HepG2 (cell line): ENCODE measurements around the gene MORC4. TPM values are rescaled to one million over a fixed set of nuclear protein-coding genes. Genes with fewer than 3 reads are reported as not detected.

Experiments
- ATAC-seq: fragments of 200-7000 bp; cut with Tn5 transposase; 3 replicates; pipeline ENCODE4 v1.9.1; 2020; ENCODE audit warnings: mild to moderate bottlenecking, moderate library complexity
- BruUV-seq: library from RNA; stranded (reverse); fragments of 400-500 nt; replicated peaks from 2 replicates; lab custom pipeline; 2021; lab: Mats Ljungman, UMichigan
- CTCF ChIA-PET: fragments of 300-600 bp; formaldehyde crosslinking; extraction: SDS; loops from one replicate; lab custom pipeline; 2021; ENCODE audit warnings: low total read pairs, inconsistent platforms, low intra/inter-chr PET ratio; lab: Yijun Ruan, JAX
- POLR2A ChIA-PET: fragments of 350-600 bp; sonication (Branson Sonifier 250); formaldehyde crosslinking; loops from one replicate; lab custom pipeline; 2020; ENCODE audit warnings: antibody characterized with exemption, inconsistent platforms; lab: Yijun Ruan, JAX
- DNase-seq: peaks from one replicate; pipeline ENCODE4 v3.0.0-alpha.2; 2015; ENCODE audit warnings: low spot score
- FAIRE-seq: peaks from 3 replicates; lab custom pipeline; 2011; peaks lifted over from hg19 to GRCh38; lab: Jason Lieb, UNC
- H2AFZ ChIP-seq: one replicate; pipeline ENCODE4 v1.6.1; 2011; ENCODE audit warnings: low read length, inconsistent platforms
- H3K27ac ChIP-seq: fragments of 300-600 bp; 3 replicates; pipeline ENCODE4 v1.8.0; 2011; ENCODE audit warnings: mixed run types, mild to moderate bottlenecking, mixed read lengths, low read length, inconsistent platforms; ENCODE audit not compliant: insufficient read depth; ENCODE audit errors: extremely low read length
- H3K27me3 ChIP-seq, 2 experiments: fragments of 200-600 bp in 1 of 2; 2 replicates in 1 of 2; 3 replicates in 1 of 2; pipeline versions ENCODE4 v1.6.0 to v1.8.0; 2011; ENCODE audit warnings: low read length in 2 of 2, mild to moderate bottlenecking in 2 of 2, moderate library complexity in 2 of 2, inconsistent platforms in 1 of 2; ENCODE audit not compliant: insufficient read depth in 2 of 2, control insufficient read depth in 1 of 2
- H3K36me3 ChIP-seq, 2 experiments: fragments of 200-600 bp in 1 of 2; replicated peaks in 1 of 2; 2 replicates in 1 of 2; 3 replicates in 1 of 2; pipeline versions ENCODE4 v1.5.1 to v1.8.0; 2011; ENCODE audit warnings: low read length in 2 of 2, inconsistent platforms in 1 of 2; ENCODE audit not compliant: insufficient read depth in 2 of 2, control insufficient read depth in 1 of 2
- H3K4me1 ChIP-seq: 2 replicates; pipeline ENCODE4 v1.5.1; 2012; ENCODE audit warnings: low read length, inconsistent platforms; ENCODE audit not compliant: insufficient read depth
- H3K4me2 ChIP-seq: 2 replicates; pipeline ENCODE4 v1.6.0; 2011; ENCODE audit warnings: low read depth, low read length, inconsistent platforms
- H3K4me3 ChIP-seq, 3 experiments: fragments of 200-600 bp in 1 of 3; sonication (generic), shearing (Covaris generic) in 1 of 3; replicated peaks in 1 of 3; 2 replicates each; pipeline ENCODE4 v1.5.1; 2011 to 2016; ENCODE audit warnings: low read length in 3 of 3, inconsistent platforms in 2 of 3, low read depth in 2 of 3, mild to moderate bottlenecking in 2 of 3, control low read depth in 1 of 3, mixed read lengths in 1 of 3; ENCODE audit not compliant: insufficient read depth in 1 of 3
- H3K79me2 ChIP-seq: one replicate; pipeline ENCODE4 v1.6.1; 2011; ENCODE audit warnings: low read length, inconsistent platforms; ENCODE audit not compliant: insufficient read depth
- H3K9ac ChIP-seq: 2 replicates; pipeline ENCODE4 v1.6.0; 2011; ENCODE audit warnings: mild to moderate bottlenecking, low read depth, low read length, inconsistent platforms; ENCODE audit not compliant: insufficient read depth
- H3K9me3 ChIP-seq: 2 replicates; pipeline ENCODE4 v1.5.1; 2012; ENCODE audit warnings: mild to moderate bottlenecking, low read length
- H4K20me1 ChIP-seq: 2 replicates; pipeline ENCODE4 v1.6.0; 2011; ENCODE audit warnings: inconsistent platforms, mild to moderate bottlenecking, low read length, moderate library complexity; ENCODE audit not compliant: insufficient read depth
- AGO1 ChIP-seq: fragments of 200-400 bp; formaldehyde crosslinking; IDR thresholded peaks from 2 replicates; pipeline ENCODE4 v1.6.1; 2017; ENCODE audit warnings: mild to moderate bottlenecking, low read depth, low read length, moderate library complexity; ENCODE audit not compliant: poor library complexity, severe bottlenecking
- ARNTL ChIP-seq: sonication (generic); formaldehyde crosslinking; IDR thresholded peaks from 2 replicates; pipeline ENCODE4 v1.4.0; 2020; ENCODE audit warnings: mild to moderate bottlenecking, missing genetic modification reagents
- FOXK2 ChIP-seq: fragments of 450-650 bp; IDR thresholded peaks from 2 replicates; pipeline ENCODE4 v1.6.1; 2016
- KDM5B ChIP-seq: sonication (generic); formaldehyde crosslinking; IDR thresholded peaks from 2 replicates; pipeline ENCODE4 v1.4.0; 2020; ENCODE audit warnings: missing genetic modification reagents, mild to moderate bottlenecking, borderline replicate concordance
- KLF15 ChIP-seq: sonication (generic); formaldehyde crosslinking; IDR thresholded peaks from 2 replicates; pipeline ENCODE4 v1.8.1; 2023; ENCODE audit warnings: borderline replicate concordance, mild to moderate bottlenecking, inconsistent platforms, missing genetic modification reagents, mixed read lengths
- KLF6 ChIP-seq: IDR thresholded peaks from 2 replicates; pipeline ENCODE4 v1.8.0; 2016; ENCODE audit warnings: missing biosample characterization, missing genetic modification reagents
- RXRA ChIP-seq: sonication (generic); formaldehyde crosslinking; IDR thresholded peaks from 2 replicates; pipeline ENCODE4 v1.5.1; 2020; ENCODE audit warnings: missing genetic modification reagents
- SNAPC2 ChIP-seq: sonication (generic); formaldehyde crosslinking; IDR thresholded peaks from 2 replicates; pipeline ENCODE4 v1.8.1; 2022; ENCODE audit warnings: mild to moderate bottlenecking, missing genetic modification reagents
- SOX6 ChIP-seq, 2 experiments: fragments of 450-650 bp in 1 of 2; sonication (generic) in 1 of 2; formaldehyde crosslinking in 1 of 2; IDR thresholded peaks; 2 replicates each; pipeline versions ENCODE4 v1.4.0 to v1.6.1; 2017 to 2020; ENCODE audit warnings: antibody characterized with exemption in 1 of 2, mild to moderate bottlenecking in 1 of 2, missing genetic modification reagents in 1 of 2
- TBX3 ChIP-seq: fragments of 450-650 bp; IDR thresholded peaks from 2 replicates; pipeline ENCODE4 v1.6.1; 2017; ENCODE audit warnings: antibody characterized with exemption, mild to moderate bottlenecking, inconsistent platforms, borderline replicate concordance
- TOE1 ChIP-seq: sonication (generic); formaldehyde crosslinking; IDR thresholded peaks from 2 replicates; pipeline ENCODE4 v1.4.0; 2020; ENCODE audit warnings: mild to moderate bottlenecking, missing genetic modification reagents
- ZBTB7B ChIP-seq: sonication (generic); formaldehyde crosslinking; IDR thresholded peaks from 2 replicates; pipeline ENCODE4 v1.4.0; 2020; ENCODE audit warnings: missing genetic modification reagents
- ZEB1 ChIP-seq: IDR thresholded peaks from 2 replicates; pipeline ENCODE4 v1.6.1; 2012; ENCODE audit warnings: mild to moderate bottlenecking, low read depth, inconsistent platforms; ENCODE audit not compliant: insufficient replicate concordance
- ZKSCAN5 ChIP-seq: sonication (generic); formaldehyde crosslinking; IDR thresholded peaks from 2 replicates; pipeline ENCODE4 v1.5.1; 2020; ENCODE audit warnings: mild to moderate bottlenecking, missing genetic modification reagents
- ZNF235 ChIP-seq: sonication (generic); formaldehyde crosslinking; IDR thresholded peaks from 2 replicates; pipeline ENCODE4 v1.8.1; 2023; ENCODE audit warnings: mild to moderate bottlenecking, missing genetic modification reagents, borderline replicate concordance
- ZNF292 ChIP-seq: sonication (generic); formaldehyde crosslinking; IDR thresholded peaks from 2 replicates; pipeline ENCODE4 v1.8.1; 2022; ENCODE audit warnings: mild to moderate bottlenecking, low read depth, missing genetic modification reagents, borderline replicate concordance
- ZNF816 ChIP-seq: sonication (generic); formaldehyde crosslinking; IDR thresholded peaks from 2 replicates; pipeline ENCODE4 v1.8.0; 2022; ENCODE audit warnings: missing genetic modification reagents, mild to moderate bottlenecking, borderline replicate concordance
- ZNF850 ChIP-seq: sonication (generic); formaldehyde crosslinking; conservative IDR thresholded peaks from 2 replicates; pipeline ENCODE4 v1.9.0; 2021; ENCODE audit warnings: mild to moderate bottlenecking, missing genetic modification reagents
- WGBS: methylation state at CpG from one replicate; pipeline ENCODE4 v1.1.6; 2017; ENCODE audit warnings: low lambda C conversion rate; 5-methylcytosine and 5-hydroxymethylcytosine counted together
- in situ Hi-C: cut with HindIII; loops from 2 replicates; pipeline ENCODE4 v1.10.0; 2017; ENCODE audit warnings: low pct_unique_long_range_greater_than_20kb; ENCODE audit not compliant: extremely low pct_ligation_motif_present
- intact Hi-C: fragments of 100-400 bp; cut with micrococcal nuclease; formaldehyde crosslinking; loops from one replicate; pipeline ENCODE4 v1.10.0; 2022; ENCODE audit not compliant: unreplicated experiment
- polyA plus RNA-seq, 8 experiments: library from polyadenylated mRNA; depleted of rRNA in 3 of 8; stranded (reverse) in 7 of 8; unstranded in 1 of 8; fragments of >200 nt; fragmentation: Illumina TruSeq in 4 of 8; extraction: Trizol in 4 of 8; gene quantifications; 2 replicates each; pipeline versions ENCODE4 v1.2.1 to v1.2.3, GENCODE V29; 2011 to 2016; ENCODE audit warnings: low read depth in 4 of 8, missing spikeins in 1 of 8, mixed read lengths in 1 of 8; ENCODE audit not compliant: insufficient read depth in 1 of 8
- total RNA-seq, 5 experiments: library from RNA; depleted of rRNA; stranded (reverse); fragments of >200 nt; fragmentation: Illumina TruSeq; extraction: Trizol; gene quantifications; 2 replicates each; pipeline ENCODE4 v1.2.3, GENCODE V29; 2016; ENCODE audit warnings: low read depth in 1 of 5

MORC4 gene
- total and polyA plus RNA-seq, 2 of the 13 experiments (the other 11 are each of a cell fraction or from before 2014, with no cell fraction given) = 7.3 to 17.6 TPM

GRCh38 chrX:106999002-106999975, 723 bp downstream of the MORC4 start (continued):
- TF ChIP-seq AGO1 = no peak

DNA sequence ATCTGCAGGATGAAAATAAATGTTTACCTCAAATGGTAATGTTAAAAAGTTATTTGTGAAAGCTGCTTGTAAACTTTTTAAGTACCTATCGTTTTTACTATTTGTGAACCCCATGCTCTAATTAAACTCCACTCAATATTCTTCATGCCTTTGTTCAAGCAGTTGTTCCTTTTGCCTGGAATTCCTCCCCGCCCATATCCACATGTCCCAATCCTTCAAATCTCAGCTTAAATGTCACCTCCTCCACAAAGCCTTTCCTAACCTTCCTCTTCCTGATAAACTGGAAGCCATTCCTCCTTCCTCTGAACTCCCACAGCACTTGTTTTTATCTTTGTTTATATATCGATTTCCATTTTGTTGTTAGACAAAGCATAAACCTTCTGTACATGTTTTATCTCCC, 2.4 kb downstream of the MORC4 start:
- POLR2A ChIA-PET = no interaction called here
- WGBS = 95% methylated on average over 3 of the region's 3 CpGs
- H4K20me1 ChIP-seq = no peaks in the 10 kb centered on the region

More for the DNA sequence above, 2.4 kb downstream of the MORC4 start:
- H3K79me2 ChIP-seq = no peaks in the 10 kb centered on the region
- TF ChIP-seq FOXK2 = no peak
- no peak for TF ChIP-seq RXRA (CRISPR knock-in tag)
- no peak for TF ChIP-seq SOX6 (IDR thresholded peaks at IDR 0.05)
- TF ChIP-seq SOX6 (CRISPR knock-in tag; IDR thresholded peaks at IDR 0.05) = no peak
- TF ChIP-seq ARNTL (CRISPR knock-in tag) = no peak
- TF ChIP-seq KLF6 (CRISPR knock-in tag) = no peak
- TF ChIP-seq ZKSCAN5 = no peak
- TF ChIP-seq ZBTB7B = no peak
- no peak for TF ChIP-seq ZEB1
- TF ChIP-seq KLF15 (CRISPR knock-in tag) = no peak
- TF ChIP-seq ZNF235 (CRISPR knock-in tag) = no peak
- TF ChIP-seq ZNF850 (CRISPR knock-in tag) = no peak
- no peak for TF ChIP-seq TOE1
- TF ChIP-seq SNAPC2 (CRISPR knock-in tag) = no peak
- no peak for TF ChIP-seq ZNF816
- no peak for TF ChIP-seq TBX3
- no peak for TF ChIP-seq KDM5B
- no peak for TF ChIP-seq ZNF292 (CRISPR knock-in tag)
- intact Hi-C loops (no loop called here), in situ Hi-C loops (no loop called here)
- FAIRE-seq = no peak
- H3K4me2 ChIP-seq = no peak overlapping the region
- no peak for ATAC-seq
- no peak overlapping the region for H2AFZ ChIP-seq
- no peak overlapping the region for H3K4me3 ChIP-seq
- no peak overlapping the region for H3K9ac ChIP-seq
- CTCF ChIA-PET = no interaction called here
- no TSS peak for BruUV-seq
- no peak overlapping the region for H3K27ac ChIP-seq
- DNase-seq = no peak
- H3K9me3 ChIP-seq = no peaks in the 10 kb centered on the region
- no peaks in the 10 kb centered on the region for H3K36me3 ChIP-seq
- no peaks in the 10 kb centered on the region for H3K27me3 ChIP-seq
- H3K4me1 ChIP-seq = peaks cover 11% of the 10 kb centered on the region
